Left ventricle myocardium inferior (tissue), 1 donor: ENCODE measurements around the gene CHRD. TPM values are rescaled to one million over a fixed set of nuclear protein-coding genes. Genes with fewer than 3 reads are reported as not detected.
A peak's percentile ranks its signal among the peaks of the same experiment; 100 is the strongest.

ENCODE experiments used
- DNase-seq: peaks from one replicate; pipeline ENCODE4 v3.0.0-alpha.2; 2020
- H3K27ac ChIP-seq: fragments of 200-600 bp; replicated peaks from 2 replicates; pipeline ENCODE4 v1.8.0; 2021
- H3K27me3 ChIP-seq: fragments of 200-600 bp; 2 replicates; pipeline ENCODE4 v1.8.0; 2021; ENCODE audit warnings: low read depth
- H3K36me3 ChIP-seq: fragments of 200-600 bp; 2 replicates; pipeline ENCODE4 v1.8.0; 2021
- H3K4me1 ChIP-seq: fragments of 200-600 bp; 2 replicates; pipeline ENCODE4 v1.8.0; 2021
- H3K4me3 ChIP-seq: fragments of 200-600 bp; 2 replicates; pipeline ENCODE4 v1.8.0; 2021; ENCODE audit warnings: mild to moderate bottlenecking, moderate library complexity
- H3K9me3 ChIP-seq: fragments of 200-600 bp; replicated peaks from 2 replicates; pipeline ENCODE4 v1.8.0; 2021
- CTCF ChIP-seq: fragments of 200-600 bp; IDR thresholded peaks from 2 replicates; pipeline ENCODE4 v1.8.0; 2021; ENCODE audit warnings: antibody characterized with exemption, mild to moderate bottlenecking, borderline replicate concordance
- intact Hi-C: fragments of 100-400 bp; cut with micrococcal nuclease; formaldehyde crosslinking; loops from one replicate; pipeline ENCODE4 v1.11.0; 2022
- total RNA-seq: library from RNA; stranded (reverse); fragmentation: NEBNext Ultra II Directional; extraction: Animal tissue kit (Norgen Biotek cat#: 25700); gene quantifications from one replicate; pipeline ENCODE4 v1.2.1, GENCODE V29; 2021
- donor health status: DM: no; HTN: yes; CAD: no; lungs with severe emphysema.

Gene CHRD
- total RNA-seq, 1 donor from 2014 or later = 6.5 TPM

DNA sequence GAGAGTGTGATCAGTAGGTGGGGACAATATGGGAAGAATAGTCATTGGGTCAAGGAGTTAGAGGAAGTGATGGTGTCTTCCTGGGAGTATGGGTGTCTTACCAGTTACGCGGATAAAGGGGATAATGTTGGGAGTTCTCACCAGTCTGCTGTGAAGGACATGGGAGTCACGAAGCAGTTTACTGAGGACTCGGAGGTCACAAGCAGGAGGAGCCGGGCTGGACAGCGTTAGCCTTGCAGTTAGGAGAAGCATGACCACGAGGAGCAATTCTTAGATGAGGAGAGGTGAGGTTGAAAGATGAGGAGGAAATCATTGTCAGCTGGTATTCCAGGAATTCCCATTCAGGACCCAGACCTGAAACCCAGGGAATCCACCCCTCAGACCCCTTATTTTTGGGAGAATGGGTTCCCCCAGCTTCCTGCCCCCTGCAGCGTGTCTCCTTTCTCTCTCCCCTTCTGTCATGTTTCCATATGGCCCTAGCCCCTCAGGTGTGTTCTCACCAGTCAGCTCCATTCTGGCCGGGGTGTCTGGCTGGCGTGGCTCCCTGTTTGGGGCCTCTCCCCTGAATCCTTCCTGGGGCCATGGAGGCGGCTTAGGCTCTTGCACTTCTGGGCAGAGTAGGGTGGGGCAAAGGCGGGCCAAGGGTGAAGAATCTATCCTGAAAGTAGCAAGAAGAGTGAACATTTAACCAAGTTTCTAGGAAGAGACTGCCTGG, 4.0 kb upstream of the CHRD start:
- no peaks in the 10 kb centered on the region for H3K36me3 ChIP-seq
- intact Hi-C loops = no loop called here
- H3K4me3 ChIP-seq = no peak overlapping the region
- DNase-seq = no peak
- peaks cover 69% of the 10 kb centered on the region for H3K27me3 ChIP-seq
- no peak for TF ChIP-seq CTCF
- H3K9me3 ChIP-seq = no peaks in the 10 kb centered on the region
- H3K27ac ChIP-seq = no peak overlapping the region
- peaks cover 35% of the 10 kb centered on the region for H3K4me1 ChIP-seq

DNA sequence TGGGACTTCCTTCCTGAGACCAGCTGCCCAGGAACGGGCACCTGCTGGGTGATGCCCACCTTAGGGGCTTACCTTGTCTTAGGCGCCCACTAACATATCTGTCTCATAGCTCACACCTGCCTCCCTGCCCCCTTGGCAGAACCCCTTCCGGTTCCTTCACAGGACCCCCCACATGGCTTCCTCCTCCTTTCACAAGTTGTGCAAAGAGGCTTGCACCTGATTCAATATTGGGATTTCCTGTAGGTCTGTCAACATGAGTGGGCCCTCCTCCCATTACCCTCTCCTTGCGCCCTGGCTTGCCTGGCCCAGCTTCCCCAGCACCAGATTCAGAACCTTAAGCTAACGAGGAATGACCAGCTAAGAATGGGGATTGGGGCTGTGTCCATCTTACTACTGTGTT, 2.5 kb upstream of the CHRD start:
- no peaks in the 10 kb centered on the region for H3K36me3 ChIP-seq
- H3K9me3 ChIP-seq = no peaks in the 10 kb centered on the region
- no peak for TF ChIP-seq CTCF
- peak overlapping the region; percentile 78 for H3K27ac ChIP-seq
- H3K4me3 ChIP-seq = no peak overlapping the region
- DNase-seq = no peak
- peaks cover 39% of the 10 kb centered on the region for H3K4me1 ChIP-seq
- peaks cover 83% of the 10 kb centered on the region for H3K27me3 ChIP-seq
- intact Hi-C loops = no loop called here

DNA sequence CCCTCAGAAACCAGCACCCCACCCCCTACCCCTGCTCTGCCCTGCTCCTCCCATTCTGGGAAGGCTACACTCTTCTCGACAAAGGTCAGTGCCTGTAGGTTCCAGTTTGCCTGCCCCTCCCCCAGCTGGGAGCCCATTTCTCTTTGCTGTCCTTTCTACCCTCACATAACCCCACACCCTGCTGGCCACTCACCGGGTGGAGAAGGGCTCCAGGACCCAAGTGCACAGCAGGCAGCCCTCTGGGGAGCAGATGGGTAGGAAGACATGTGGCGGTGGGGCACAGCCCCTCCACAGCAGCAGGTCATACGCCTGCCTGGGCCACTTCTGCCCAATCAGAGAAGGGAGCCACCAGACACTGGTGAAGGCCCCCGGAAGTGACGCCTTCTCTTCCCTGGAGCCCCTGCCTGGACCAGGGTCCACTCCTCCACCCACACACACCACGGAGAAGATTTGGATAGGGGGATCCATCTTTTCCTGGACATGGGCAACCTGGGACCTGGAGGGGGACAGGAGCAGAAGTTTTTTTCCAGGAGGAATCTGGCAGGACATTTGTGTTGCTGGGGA, 1.9 kb upstream of the CHRD start, which contains the start of gene THPO:
Gene THPO, minus strand, starts transcription at position 326 of the 564 bp plus-strand sequence. CDS start 1,948 bp downstream, outside the sequence.
- H3K4me3 ChIP-seq = peak within 1 kb of the TSS; percentile 69
- H3K4me1 ChIP-seq = peaks cover 39% of the 10 kb centered on the region
- peak within 1 kb of the TSS; percentile 78 for H3K27ac ChIP-seq
- peaks cover 89% of the 10 kb centered on the region for H3K27me3 ChIP-seq
- DNase-seq = no peak
- intact Hi-C loops = no loop called here
- no peaks in the 10 kb centered on the region for H3K36me3 ChIP-seq
- no peaks in the 10 kb centered on the region for H3K9me3 ChIP-seq
- no peak for TF ChIP-seq CTCF

GRCh38 chr3:184378651-184379357, 1.1 kb upstream of the CHRD start:
- TF ChIP-seq CTCF = no peak
- peak overlapping the region; percentile 69 for H3K4me3 ChIP-seq
- intact Hi-C loops = no loop called here
- peaks cover 39% of the 10 kb centered on the region for H3K4me1 ChIP-seq
- H3K27me3 ChIP-seq = peaks cover 94% of the 10 kb centered on the region
- H3K36me3 ChIP-seq = no peaks in the 10 kb centered on the region
- no peak for DNase-seq
- no peaks in the 10 kb centered on the region for H3K9me3 ChIP-seq
- peak overlapping the region; percentile 78 for H3K27ac ChIP-seq

GRCh38 chr3:184380185-184380626, 352 bp downstream of the CHRD start:
- peak overlapping the region; percentile 69 for H3K4me3 ChIP-seq
- DNase-seq = peak; percentile 72
- H3K36me3 ChIP-seq = no peaks in the 10 kb centered on the region
- no peak for TF ChIP-seq CTCF
- H3K4me1 ChIP-seq = peaks cover 39% of the 10 kb centered on the region
- H3K27ac ChIP-seq = peak overlapping the region; percentile 73
- H3K9me3 ChIP-seq = no peaks in the 10 kb centered on the region
- intact Hi-C loops = no loop called here
- H3K27me3 ChIP-seq = peaks cover 86% of the 10 kb centered on the region
